HL-60/S4 treated with phorbol 12-myristate 13-acetate at 8.2 ng/mL for 4 days and 3 days (cell line): Measurements from ENCODE around the gene SLC35B4.
"Not testable (repeated sequence)": the region's sequence is repeated elsewhere in the genome, so short reads cannot be mapped to it uniquely, and the experiment has no call there.

Experiments
- in situ Hi-C: fragments of 300-500 bp; cut with MboI; formaldehyde crosslinking; loops from 2 replicates; pipeline ENCODE4 v1.15.0; 2022; ENCODE audit warnings: low sequenced_read_pairs

Gene SLC35B4

DNA sequence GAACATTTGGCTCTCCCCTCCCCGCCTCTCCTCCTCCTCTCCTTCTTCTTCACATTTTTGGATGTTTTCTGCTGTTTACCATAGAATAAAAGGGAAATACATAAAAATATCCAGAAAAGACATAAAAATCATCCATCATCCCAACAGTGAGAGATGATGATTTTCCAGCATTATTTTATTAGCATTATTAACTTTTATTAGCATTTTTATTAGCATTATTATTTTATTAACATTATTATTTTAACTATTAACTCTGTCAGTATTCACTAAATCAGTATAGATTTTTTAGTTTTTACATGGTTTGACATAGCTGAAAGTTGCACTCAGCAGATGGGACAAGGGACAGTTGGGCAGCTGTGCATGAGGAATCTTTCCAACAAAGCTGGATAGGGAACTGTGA is 16.2 kb upstream of the SLC35B4 start:
- in situ Hi-C loops, result no loop called here

DNA sequence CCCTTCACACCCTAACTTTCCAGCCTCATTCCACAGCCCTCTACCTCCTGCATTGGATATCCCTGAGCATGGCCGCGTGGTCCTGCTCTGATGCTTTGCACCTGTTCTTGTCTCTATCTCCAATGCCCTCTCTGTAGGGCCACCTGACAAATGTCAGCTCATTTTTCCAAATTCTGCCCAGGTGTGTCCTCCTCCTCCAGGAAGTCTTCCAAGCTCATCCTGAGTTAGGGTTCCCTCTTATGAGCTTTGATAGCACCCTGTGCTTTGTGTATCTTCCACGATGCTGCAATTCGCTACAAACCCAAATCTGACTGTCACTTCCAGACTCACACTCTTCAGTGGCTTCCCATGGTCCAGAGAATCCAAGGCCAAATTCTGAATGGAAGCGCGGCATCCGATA is 14.7 kb upstream of the SLC35B4 start:
- in situ Hi-C loops, result no loop called here

DNA sequence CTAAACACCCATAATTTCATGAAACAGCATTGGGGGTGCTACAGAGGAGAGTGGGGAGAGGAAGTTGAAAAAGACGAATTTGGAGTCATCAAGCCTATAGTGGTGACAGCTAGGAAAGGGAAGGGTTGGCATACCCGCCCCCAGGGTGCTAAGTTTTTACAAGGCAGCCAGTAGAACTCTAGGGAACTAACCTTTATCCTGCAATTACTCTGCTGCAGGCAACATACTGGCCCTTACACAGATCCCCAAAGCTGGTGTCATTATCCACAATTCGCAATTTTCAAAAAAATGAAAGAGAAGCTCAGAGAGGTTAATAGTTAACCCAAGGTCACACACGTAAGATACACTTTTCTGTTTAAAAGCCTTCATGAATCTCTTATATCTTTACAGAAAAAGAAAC is 14.2 kb upstream of the SLC35B4 start:
- in situ Hi-C loops, result no loop called here

DNA sequence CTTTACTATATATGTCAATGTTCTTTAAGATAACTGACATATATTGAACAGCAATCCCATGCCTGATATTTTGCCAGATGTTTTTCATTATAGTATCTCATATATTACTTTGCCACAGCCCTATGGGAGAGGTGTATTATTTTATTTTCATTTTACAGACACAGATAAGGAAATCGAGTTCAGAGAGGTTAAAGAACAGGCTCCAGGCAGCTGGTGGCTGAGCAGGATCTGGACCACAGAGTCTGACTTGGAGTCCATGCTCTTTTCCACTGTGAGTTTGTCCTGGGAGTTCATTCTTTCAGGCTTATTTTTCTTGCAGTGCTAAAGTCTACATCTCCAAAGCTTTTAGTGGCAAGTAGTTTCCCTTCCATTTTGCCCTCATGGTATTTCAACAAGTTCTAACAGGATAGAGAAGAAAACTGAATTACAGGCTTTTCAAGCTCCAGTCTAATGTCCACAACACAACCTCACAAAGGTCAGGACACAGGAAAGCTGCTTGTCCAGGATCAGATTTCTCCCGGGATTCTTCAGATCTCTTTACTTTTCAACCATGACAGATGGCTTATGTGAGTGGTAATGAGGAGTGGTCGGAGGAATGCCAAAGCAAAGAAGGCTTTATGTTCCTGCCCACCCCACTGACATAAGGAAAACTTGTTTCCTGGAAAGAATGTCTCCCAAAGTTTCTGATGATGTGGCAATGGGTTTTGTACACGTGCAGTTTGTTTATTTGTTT is 13.1 kb upstream of the SLC35B4 start:
- in situ Hi-C loops, result no loop called here

DNA sequence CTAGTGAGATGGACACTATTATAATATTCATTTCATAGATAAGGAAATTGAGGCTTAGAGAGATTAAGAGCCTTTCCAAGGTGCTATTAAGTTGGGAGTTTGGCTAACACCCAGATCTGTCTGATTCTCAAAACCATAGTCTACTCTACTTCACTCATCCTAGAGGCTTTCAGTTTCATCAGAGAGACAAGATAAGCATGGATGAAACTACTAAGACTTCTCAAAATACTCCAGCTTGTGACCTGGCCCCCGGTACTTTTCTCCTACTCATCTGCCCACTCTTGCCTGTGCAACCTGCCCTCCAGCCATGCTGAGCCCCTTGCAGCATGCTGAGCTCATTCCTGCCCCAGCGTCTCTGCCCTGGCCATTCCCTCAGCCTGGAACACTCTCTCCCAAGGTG is 12.2 kb upstream of the SLC35B4 start:
- in situ Hi-C loops, result no loop called here

DNA sequence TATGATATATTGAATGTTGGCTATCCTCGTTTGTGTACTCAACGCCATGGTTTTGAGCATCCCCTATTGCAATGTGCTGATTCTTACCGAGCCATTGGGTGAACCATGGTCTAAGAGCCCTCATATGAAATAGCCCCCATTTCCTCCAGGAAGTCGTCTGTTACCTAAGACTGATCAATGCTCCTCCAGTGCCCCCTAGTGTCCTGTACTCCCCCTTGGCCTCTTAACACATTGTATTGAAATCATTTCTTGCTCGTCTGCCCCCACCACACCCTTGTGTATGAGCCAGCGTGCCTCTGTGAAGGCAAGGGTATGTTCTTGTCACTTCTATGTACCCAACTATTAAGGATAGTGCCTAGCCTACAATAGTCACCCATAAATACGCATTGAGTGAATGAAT is 11.2 kb upstream of the SLC35B4 start:
- in situ Hi-C loops, result no loop called here

DNA sequence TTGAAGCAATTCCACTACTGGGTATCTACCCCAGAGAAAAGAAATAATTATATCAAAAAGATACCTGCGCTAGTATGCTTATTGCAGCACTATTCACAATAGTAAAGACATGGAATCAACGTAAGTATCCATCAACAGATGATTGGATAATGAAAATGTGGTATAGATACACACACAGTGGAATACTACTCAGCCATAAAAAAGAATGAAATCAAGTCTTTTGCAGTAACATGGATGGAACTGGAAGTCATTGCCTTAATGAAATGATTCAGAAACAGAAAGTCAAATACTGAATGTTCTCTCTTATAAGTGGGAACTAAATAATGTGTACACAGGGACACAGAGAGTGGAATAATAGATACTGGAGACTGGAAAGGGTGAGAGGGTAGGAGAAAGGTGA is 7.4 kb upstream of the SLC35B4 start:
- in situ Hi-C loops, result no loop called here

DNA sequence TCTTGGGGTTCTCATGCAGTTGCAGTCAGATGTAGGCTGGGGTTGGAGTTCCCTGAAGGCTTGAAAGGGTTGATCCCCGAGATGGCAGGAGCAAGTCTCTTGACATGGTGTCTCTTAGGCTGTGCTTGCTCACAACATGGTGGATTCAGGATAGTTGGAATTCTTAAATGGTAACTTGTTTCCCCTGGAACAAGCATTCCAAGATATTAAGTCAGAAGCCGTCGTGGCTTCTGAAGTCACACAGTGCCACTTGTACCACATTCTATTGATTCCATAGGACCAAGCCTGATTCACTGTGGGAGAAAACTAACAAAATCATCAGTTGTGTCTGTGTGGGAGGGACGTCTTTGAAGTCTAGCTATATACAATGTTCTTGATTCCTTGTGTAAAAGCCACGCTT is 3.5 kb upstream of the SLC35B4 start:
- in situ Hi-C loops, result no loop called here

DNA sequence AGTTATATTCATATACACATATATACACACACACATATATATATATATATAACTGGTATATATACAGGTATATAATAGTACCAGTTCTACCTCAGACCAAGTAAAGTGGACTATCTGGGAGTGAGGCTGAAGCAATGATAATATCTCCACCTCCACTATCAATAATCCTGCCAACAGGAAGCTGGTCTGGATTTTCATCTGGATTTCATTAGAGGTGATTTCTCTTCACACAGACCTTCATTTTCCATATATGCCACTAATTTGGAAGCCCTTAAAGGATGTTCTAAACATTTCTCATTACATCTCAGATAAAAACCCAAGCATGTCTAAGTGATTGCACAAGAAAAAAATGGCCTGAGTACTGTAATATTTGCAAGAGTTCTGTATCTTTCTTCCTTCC is 1.7 kb upstream of the SLC35B4 start:
- in situ Hi-C loops, result no loop called here

DNA sequence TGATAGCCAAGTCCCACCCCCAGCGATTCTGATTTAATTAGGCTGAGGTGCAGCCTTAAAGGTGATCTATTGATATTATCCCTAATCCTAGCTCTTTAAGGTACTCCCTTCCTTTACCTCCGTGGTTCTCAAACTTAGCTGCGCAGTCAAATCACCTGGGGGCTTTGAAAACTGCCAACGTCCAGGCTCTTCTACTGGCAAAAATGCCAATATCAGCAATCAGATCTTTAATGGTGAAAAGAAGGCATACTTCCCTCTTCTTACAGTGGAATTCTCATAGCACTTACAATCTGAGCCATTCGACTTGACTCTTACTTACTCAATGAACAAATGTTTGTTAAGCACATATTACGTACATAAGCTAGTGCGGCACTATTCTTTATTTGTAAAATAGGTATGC is 704 bp upstream of the SLC35B4 start:
- in situ Hi-C loops, result no loop called here

DNA sequence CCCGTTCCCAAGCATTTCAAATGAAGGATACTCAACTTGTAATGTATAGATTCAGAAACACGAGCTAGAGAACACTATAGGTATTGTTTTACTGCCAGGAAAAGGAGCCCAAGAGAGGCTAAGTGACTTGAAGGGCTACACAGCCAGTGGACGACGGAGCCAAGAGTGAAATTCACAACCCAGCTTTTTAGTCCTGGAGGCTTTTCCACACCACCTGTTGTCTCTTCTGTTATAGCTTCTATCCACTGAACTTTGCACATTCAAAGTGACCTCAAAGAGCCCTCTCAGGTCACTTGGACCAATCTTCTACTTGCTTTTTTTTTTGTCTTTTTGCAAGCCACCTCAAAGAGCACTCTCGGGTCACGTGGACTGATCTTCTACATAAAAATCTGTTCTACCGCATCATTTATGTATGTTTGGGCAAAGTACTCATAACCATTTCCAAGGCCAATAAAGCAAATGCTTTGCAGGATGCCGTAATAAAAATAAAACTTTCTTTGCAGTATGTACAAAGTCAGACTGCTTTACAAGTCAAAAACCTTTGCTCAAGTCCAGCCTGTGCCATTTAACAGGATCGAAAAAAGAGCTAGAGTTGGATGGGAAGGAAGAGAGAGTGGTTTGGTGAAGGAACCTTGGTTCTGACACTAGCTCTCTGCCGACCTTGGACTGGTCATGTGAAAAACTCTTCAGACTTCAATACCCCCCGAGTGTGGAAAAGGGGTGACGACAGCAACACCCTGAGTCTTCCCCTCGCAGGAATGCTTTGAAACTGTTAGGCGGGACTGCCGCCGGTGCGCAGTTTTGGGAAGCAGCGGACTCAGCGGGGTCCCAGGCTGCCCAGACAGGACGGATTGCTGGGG is 821 bp downstream of the SLC35B4 start:
- in situ Hi-C loops, result no loop called here

DNA sequence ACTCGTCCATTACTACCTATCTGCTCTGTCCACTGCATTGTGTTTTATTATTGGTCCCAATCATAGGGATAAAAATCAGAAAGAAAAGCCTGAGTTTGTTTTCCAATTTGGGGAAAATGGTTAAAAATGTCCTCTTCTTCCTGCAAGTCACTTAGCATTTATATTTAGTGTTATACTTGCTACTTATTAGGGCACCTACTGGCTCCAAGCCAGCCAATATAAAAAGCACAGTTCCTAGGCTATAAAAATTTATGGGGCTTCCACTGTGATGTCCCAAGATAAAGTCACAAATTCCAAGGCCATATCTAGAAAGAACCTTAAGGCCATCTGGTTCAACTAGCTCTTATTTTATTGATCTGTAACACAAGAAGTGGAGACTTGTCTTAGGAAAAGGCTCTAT is 3.2 kb downstream of the SLC35B4 start:
- in situ Hi-C loops, result no loop called here

DNA sequence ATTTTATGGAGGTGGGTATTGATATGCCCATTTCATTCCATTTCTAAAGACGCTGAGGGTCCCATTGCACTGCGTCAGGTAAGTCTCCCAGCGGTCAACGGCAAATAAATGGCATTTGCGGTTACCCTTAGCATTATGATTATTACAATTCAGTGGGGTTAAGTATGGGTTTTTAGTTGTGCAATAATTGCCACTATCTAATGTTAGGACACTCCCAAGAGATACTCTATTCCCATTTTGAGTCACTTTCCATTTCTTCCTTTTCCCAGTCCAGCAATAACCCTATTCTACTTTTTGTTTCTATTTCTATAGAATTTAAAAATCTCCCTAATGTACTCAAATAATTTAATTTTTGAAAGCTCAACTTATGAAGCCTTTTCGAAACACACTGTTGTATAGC is 4.0 kb downstream of the SLC35B4 start:
- in situ Hi-C loops, result no loop called here

DNA sequence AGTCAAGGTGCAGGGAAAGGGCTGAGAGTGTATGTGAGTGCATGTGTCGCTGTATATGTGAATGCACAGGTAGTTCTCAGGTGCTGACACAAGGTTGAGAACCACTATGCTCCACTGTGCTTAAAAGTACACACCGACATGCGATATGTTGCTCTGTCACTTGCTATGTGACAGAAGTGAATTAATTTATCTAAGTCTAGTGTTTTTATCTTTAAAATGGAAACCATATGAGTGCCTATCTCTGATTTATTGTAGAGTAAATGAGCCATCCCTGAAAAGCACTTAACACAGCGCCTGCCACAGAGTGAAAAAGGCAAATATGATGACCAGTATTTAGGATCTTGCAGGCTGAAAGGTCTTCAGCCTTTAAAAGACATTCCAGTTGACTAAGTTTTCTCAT is 4.9 kb downstream of the SLC35B4 start:
- in situ Hi-C loops, result no loop called here

DNA sequence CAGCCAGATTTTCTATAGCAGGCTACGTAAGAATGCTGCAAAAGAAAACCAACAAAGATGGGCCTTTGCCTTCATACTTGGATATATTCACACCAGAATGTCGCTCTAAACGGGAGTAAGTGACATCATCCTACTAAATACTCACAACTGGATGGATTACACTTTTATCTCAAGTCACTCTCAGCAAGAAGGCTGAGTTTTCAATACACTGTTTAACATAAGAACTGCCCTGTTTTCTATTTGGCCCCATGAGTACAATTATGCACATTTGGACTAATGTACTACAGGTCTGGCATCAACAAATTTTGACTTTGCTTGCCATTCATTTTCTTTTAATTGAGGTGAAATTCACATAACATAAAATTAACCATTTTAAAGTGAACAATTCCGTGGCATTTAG is 8.2 kb downstream of the SLC35B4 start:
- in situ Hi-C loops, result no loop called here

DNA sequence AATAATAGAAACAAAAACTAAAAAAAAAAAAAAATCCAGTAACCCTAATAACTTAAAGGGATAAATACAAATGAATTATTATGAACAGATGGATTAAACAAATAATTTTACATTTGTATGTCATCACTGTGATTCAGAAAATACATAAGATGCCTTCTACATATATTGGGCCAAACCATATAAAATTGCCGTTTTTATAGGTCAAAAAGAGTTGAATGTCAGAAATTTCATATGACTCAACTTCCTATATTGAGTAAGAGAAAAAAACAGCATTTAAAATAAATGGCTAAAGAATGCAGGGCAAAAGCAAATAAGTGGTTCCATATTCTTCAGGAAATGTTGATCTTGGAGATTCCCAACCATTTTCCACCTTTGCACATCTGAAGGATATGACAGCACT is 9.4 kb downstream of the SLC35B4 start:
- in situ Hi-C loops, result no loop called here

DNA sequence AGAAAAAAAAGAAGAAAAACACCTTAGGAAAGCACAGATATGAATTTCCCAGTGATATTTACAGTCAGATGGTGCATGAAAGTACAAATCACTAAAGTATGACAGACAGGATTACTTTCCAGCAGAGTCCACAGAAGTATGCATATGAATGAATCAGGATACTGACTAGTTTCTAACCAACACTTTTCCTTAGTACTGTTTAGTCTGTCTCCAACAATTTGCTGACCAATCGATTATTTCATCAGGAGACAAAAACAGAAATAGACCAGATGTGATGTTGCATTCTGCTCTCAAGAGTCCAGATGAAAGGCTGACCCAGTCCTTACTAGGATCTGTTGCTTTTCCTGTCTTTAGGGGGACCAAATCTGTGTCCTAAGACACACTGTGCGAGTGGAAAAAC is 14.6 kb downstream of the SLC35B4 start:
- in situ Hi-C loops, result no loop called here

DNA sequence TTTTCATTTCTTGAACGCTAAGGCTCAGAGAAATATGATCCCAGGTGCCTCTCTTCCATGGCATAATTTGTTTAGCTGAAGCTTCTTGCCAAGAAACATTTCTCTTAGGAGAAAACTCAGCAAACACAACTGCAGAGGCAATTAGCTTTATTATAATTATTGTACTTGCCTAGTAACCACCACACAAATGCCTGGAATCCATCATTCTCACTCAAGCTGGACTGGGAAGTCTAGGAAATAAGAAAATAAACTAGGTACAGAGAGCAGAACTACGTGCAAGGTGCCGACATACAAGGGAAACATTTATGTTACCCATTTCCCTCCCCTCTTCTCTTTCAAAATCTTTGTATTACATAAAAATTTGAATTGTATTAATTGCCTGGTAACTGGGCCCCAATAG is 15.1 kb downstream of the SLC35B4 start:
- in situ Hi-C loops, result no loop called here

DNA sequence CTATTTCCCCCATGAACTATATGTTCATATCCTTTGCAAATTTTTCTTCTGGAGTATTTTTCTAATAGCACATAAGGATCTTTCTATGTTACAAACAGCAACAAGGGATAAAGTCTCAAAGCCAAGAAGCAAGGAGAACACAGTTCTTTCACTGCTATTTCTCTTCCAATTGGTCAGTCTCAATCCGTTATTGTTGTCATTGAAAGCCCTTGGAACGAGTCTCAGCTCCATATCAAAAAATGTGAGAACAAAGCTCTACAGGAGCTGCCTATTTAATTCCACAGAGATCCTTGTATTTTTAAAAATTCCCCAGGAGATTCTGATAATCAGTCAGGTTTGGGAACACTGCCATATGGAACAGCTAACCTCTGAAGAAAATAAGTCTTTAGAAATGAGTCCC is 15.7 kb downstream of the SLC35B4 start:
- in situ Hi-C loops, result no loop called here

DNA sequence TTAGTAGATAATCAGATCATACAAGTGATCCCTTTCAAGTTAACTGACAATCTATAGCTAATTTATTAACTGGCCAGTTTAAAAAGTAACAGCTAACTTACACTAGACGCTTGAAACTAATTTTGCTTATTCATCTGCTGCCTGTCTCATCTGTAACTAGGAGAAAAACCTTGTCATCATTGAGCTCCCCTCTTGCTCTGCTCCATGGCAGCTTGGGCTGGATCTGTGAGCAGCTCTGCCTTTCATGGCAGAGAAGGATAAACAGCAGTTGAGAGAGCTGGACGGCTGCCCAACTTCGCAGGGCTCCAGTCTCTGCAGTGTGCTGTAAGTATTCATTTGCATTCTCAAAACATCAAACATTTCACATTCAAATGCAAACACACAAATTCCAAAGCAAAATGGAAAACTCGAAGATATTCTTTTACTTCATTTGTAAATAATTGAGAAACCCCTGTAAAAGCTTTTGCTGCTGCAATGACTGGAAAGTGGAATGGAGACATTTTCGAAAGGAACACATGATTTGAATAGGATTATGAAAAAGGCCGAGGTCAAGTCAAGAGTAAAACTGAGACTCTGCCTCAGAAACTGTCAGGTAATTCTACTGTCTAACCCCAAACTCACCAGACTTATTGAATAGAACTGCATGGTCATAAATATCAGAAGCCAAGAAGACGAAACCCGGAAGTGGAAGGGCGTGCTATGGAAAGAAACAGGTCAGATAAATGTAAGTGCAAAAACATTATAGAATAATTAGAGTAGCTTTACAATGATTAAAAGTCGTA is 17.6 kb downstream of the SLC35B4 start:
- in situ Hi-C loops, result no loop called here

DNA sequence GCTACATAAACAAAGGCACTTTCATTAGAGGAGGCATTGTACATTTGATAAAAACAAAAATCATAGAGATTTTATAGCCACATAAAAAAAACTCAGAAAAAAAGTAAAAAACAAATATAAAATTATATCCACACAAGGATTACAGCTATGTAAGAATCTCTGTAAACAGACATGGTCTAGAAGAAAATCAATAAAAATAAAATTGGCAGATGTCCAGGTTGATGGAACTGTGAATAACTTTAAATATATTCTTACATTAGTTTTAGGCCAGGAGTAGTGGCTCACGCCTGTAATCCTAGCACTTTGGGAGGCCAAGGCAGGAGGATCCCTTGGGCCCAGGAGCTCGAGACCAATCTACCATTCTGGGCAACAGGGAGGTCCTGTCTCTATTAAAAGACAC is 19.2 kb downstream of the SLC35B4 start:
- in situ Hi-C loops, result no loop called here

DNA sequence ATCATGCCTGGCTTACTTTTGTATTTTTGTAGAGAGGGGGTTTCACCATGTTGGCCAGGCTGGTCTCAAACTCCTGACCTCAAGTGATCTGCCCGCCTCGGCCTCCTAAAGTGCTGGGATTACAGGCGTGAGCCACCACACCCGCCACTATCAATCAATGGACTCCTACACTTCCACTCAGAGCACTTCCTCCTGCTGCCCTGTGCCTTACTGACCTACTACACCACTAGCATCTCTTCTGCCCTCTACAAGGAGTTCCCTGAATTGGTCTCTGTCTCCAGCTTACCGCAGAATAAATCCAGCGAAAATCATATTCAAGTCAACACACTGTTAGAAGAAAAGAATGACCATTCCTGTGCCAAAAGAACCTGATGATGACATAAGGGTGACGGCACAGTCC is 20.7 kb downstream of the SLC35B4 start:
- in situ Hi-C loops, result not testable (repeated sequence)
